Keratinocyte (primary cell): ENCODE measurements around the gene ZNF423.

Experiments
- EZH2 ChIP-seq: IDR thresholded peaks from one replicate; pipeline ENCODE4 v1.6.1; 2012; ENCODE audit warnings: inconsistent platforms, mild to moderate bottlenecking, low read length, moderate library complexity
- TF ChIP-seq, protein P1 (sequence below), 3 experiments: IDR thresholded peaks in 1 of 3; conservative IDR thresholded peaks in 1 of 3; optimal IDR thresholded peaks in 1 of 3; 2 replicates in 2 of 3; 3 replicates in 1 of 3; pipeline versions ENCODE3 to v1.5.1; 2011; ENCODE audit warnings: low read length in 3 of 3, mild to moderate bottlenecking in 3 of 3, moderate library complexity in 2 of 3, control low read depth in 1 of 3, inconsistent platforms in 1 of 3; ENCODE audit not compliant: insufficient read depth in 2 of 3; ENCODE audit errors: extremely low read depth in 1 of 3

DNA sequence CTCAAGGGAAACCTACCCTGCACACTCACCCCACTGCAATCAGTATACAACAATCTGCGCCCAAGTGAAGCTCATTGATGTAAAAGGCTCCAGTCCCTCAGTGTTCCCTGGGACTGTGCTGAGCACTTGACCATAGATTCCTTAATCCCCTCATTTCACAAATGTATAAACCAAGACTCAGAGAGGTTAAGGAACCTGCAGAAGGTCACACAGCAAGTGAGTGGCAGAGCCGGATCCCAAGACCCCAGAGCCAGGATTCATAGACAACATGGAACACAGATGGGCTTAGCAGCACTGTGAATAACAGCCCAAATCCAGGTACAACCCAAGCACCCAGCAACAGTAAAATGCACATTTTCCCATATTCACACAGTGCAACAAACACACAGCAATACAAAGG lies 256.6 kb downstream of the ZNF423 start:
- TF ChIP-seq, protein P1, sequence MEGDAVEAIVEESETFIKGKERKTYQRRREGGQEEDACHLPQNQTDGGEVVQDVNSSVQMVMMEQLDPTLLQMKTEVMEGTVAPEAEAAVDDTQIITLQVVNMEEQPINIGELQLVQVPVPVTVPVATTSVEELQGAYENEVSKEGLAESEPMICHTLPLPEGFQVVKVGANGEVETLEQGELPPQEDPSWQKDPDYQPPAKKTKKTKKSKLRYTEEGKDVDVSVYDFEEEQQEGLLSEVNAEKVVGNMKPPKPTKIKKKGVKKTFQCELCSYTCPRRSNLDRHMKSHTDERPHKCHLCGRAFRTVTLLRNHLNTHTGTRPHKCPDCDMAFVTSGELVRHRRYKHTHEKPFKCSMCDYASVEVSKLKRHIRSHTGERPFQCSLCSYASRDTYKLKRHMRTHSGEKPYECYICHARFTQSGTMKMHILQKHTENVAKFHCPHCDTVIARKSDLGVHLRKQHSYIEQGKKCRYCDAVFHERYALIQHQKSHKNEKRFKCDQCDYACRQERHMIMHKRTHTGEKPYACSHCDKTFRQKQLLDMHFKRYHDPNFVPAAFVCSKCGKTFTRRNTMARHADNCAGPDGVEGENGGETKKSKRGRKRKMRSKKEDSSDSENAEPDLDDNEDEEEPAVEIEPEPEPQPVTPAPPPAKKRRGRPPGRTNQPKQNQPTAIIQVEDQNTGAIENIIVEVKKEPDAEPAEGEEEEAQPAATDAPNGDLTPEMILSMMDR (optimal IDR thresholded peaks at IDR 0.05 in 1 of 3, IDR thresholded peaks at IDR 0.05 in 1 of 3, conservative IDR thresholded peaks at IDR 0.05 in 1 of 3; ENCODE audit: extremely low read depth in 1 of 3, insufficient read depth in 2 of 3, low read length in 3 of 3): no peak
- no peak for TF ChIP-seq EZH2
